ENCODE data around the gene ZNF687.

Gene ZNF687

DNA sequence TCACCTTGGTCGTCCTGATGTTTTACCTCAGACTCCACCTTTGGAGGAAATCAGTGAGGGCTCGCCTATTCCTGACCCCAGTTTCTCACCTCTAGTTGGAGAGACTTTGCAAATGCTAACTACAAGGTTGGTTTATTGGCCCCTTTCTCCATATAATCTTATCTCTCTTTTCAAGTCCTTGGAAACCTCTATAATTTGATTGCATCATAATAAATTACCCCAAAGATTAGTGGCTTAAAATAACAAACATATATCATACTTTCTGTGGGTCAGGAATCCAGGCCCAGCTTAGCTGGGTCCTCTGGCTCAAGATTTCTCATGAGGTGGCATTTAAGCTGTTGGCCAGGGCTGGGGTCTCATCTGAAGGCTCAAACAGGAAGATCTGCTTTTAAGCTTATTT, 39.7 kb upstream of the ZNF687 start:
- H3K27ac ChIP-seq (ENCODE audit: poor library complexity, severe bottlenecking): no peak overlapping the region
- no peaks in the 10 kb centered on the region for H3K4me1 ChIP-seq (ENCODE audit: insufficient read depth, poor library complexity, severe bottlenecking)
- no peaks in the 10 kb centered on the region for H3K9me3 ChIP-seq (ENCODE audit: severe bottlenecking)
- no peak for DNase-seq (ENCODE audit: low spot score)
- peaks cover 100% of the 10 kb centered on the region for H3K36me3 ChIP-seq (ENCODE audit: low read depth)
- no peaks in the 10 kb centered on the region for H3K27me3 ChIP-seq (ENCODE audit: insufficient read depth, poor library complexity, severe bottlenecking)
- no peak overlapping the region for H3K4me3 ChIP-seq (ENCODE audit: severe bottlenecking)
- TF ChIP-seq, protein P1, sequence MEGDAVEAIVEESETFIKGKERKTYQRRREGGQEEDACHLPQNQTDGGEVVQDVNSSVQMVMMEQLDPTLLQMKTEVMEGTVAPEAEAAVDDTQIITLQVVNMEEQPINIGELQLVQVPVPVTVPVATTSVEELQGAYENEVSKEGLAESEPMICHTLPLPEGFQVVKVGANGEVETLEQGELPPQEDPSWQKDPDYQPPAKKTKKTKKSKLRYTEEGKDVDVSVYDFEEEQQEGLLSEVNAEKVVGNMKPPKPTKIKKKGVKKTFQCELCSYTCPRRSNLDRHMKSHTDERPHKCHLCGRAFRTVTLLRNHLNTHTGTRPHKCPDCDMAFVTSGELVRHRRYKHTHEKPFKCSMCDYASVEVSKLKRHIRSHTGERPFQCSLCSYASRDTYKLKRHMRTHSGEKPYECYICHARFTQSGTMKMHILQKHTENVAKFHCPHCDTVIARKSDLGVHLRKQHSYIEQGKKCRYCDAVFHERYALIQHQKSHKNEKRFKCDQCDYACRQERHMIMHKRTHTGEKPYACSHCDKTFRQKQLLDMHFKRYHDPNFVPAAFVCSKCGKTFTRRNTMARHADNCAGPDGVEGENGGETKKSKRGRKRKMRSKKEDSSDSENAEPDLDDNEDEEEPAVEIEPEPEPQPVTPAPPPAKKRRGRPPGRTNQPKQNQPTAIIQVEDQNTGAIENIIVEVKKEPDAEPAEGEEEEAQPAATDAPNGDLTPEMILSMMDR (IDR thresholded peaks at IDR 0.05; ENCODE audit: poor library complexity, severe bottlenecking): no peak
- ATAC-seq (ENCODE audit: low read depth): no peak

DNA sequence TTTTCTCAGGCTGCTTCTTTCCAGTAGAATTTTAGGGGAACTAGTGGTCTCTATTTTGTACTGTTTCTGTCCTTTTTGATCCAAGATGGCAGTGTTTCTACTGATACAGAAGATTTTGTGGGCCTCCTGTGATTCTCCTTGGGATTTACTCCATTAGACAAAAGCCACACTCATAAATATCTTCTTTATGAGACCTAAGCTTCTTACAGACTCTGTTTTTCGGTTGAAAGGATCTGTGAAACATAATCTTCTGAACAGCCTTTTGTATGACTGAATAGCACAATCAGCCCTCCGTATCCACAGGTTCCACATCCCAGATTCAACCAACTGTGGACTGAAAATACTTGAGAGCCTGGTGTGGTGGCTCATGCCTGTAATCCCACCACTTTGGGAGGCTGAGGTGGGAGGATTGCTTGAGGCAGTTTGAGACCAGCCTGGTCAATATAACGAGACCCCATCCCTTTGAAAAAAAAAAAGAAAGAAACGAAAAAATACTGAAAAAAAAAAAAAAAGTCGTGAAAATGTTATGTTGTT, 38.3 kb upstream of the ZNF687 start:
- TF ChIP-seq, protein P1 (IDR thresholded peaks at IDR 0.05; ENCODE audit: poor library complexity, severe bottlenecking): no peak
- Histone ChIP-seq H3K36me3 (ENCODE audit: low read depth) (peaks cover 100% of the 10 kb centered on the region), H3K27ac (ENCODE audit: poor library complexity, severe bottlenecking) (no peak overlapping the region), H3K4me3 (ENCODE audit: severe bottlenecking) (no peak overlapping the region), H3K9me3 (ENCODE audit: severe bottlenecking) (no peaks in the 10 kb centered on the region), H3K4me1 (ENCODE audit: insufficient read depth, poor library complexity, severe bottlenecking) (no peaks in the 10 kb centered on the region), H3K27me3 (ENCODE audit: insufficient read depth, poor library complexity, severe bottlenecking) (no peaks in the 10 kb centered on the region)
- no peak for ATAC-seq (ENCODE audit: low read depth)
- DNase-seq (ENCODE audit: low spot score): no peak

DNA sequence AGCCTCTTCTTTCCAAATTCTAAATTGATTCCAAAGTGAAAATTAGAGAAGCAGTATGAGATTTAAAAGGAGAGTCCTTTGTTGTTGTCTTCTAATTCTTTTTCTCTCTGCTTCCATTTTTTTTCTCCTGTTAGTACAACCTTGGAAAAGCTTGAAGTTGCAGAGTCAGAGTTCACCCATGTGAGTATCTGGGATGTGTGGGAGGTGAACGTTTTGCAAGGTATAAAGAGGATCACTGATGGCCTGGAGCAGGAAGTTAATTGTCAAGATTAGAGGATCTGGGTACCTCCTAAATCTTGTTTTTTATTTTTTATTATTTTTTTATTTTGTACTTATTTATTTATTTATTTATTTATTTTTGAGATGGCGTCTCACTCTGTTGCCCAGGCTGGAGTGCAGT, 35.3 kb upstream of the ZNF687 start:
- ATAC-seq (ENCODE audit: low read depth) (no peak), DNase-seq (ENCODE audit: low spot score) (no peak)
- Histone ChIP-seq H3K4me1 (ENCODE audit: insufficient read depth, poor library complexity, severe bottlenecking) (no peaks in the 10 kb centered on the region), H3K27me3 (ENCODE audit: insufficient read depth, poor library complexity, severe bottlenecking) (no peaks in the 10 kb centered on the region), H3K27ac (ENCODE audit: poor library complexity, severe bottlenecking) (no peak overlapping the region), H3K4me3 (ENCODE audit: severe bottlenecking) (no peak overlapping the region), H3K36me3 (ENCODE audit: low read depth) (peaks cover 80% of the 10 kb centered on the region), H3K9me3 (ENCODE audit: severe bottlenecking) (no peaks in the 10 kb centered on the region)
- TF ChIP-seq, protein P1 (IDR thresholded peaks at IDR 0.05; ENCODE audit: poor library complexity, severe bottlenecking): no peak

DNA sequence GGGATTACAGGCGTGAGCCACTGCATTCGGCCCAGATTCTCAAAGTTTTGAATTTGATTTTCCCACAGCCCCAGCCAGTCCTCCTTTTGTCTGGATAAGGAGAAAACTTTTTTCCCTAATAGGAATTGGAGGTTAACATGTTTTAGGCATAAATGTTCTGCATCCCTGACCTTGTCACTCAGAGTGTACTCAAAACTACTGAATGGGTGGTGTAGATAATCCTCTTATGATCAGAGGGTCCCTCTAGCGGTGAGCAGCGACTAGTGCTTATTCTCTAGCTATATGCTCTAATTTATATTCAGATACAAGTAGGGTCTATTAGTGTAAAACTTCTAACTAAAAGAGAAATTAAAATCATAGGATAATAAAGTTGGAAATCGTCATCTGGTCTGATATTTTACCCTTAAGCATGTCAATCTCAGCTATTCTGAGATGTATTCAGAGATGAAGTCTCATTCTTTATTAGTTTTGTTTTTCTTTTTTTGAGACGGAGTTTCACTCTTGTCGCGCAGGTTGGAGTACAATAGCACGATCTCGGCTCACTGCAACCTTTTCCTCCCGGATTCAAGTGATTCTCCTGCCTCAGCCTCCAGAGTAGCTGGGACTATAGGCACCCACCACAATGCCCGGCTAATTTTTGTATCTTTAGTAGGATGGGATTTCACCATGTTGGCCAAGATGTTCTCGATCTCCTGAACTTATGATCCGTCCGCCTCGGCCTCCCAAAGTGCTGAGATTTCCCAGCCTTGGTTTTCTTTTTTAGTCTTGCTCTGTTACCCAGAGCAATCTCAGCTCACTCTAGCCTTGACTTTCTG, 30.2 kb upstream of the ZNF687 start:
- peaks cover 30% of the 10 kb centered on the region for H3K36me3 ChIP-seq (ENCODE audit: low read depth)
- DNase-seq (ENCODE audit: low spot score) (no peak), ATAC-seq (ENCODE audit: low read depth) (peak; percentile 51)
- TF ChIP-seq, protein P1 (IDR thresholded peaks at IDR 0.05; ENCODE audit: poor library complexity, severe bottlenecking): peak; percentile 92
- H3K9me3 ChIP-seq (ENCODE audit: severe bottlenecking): no peaks in the 10 kb centered on the region
- no peaks in the 10 kb centered on the region for H3K4me1 ChIP-seq (ENCODE audit: insufficient read depth, poor library complexity, severe bottlenecking)
- H3K27me3 ChIP-seq (ENCODE audit: insufficient read depth, poor library complexity, severe bottlenecking): no peaks in the 10 kb centered on the region
- H3K27ac ChIP-seq (ENCODE audit: poor library complexity, severe bottlenecking): no peak overlapping the region
- no peak overlapping the region for H3K4me3 ChIP-seq (ENCODE audit: severe bottlenecking)

All from RWPE2 (cell line).